PC-3 (cell line): ENCODE measurements around the gene HEXIM1. TPM values are rescaled to one million over a fixed set of nuclear protein-coding genes. Genes with fewer than 3 reads are reported as not detected.

ENCODE experiments used
- ATAC-seq: fragments of 200-7000 bp; cut with Tn5 transposase; 2 replicates; pipeline ENCODE4 v1.9.1; 2020; ENCODE audit warnings: mild to moderate bottlenecking, moderate library complexity
- BruUV-seq: library from RNA; stranded (reverse); fragments of 400-500 nt; replicated peaks from 2 replicates; lab custom pipeline; 2021; lab: Mats Ljungman, UMichigan
- CTCF ChIA-PET: fragments of 300-600 bp; sonication (Branson Sonifier 250); formaldehyde crosslinking; loops from one replicate; lab custom pipeline; 2022; ENCODE audit warnings: antibody characterized with exemption; lab: Charles Lee
- POLR2A ChIA-PET: fragments of 300-600 bp; sonication (Branson Sonifier 250); formaldehyde crosslinking; loops from one replicate; lab custom pipeline; 2022; ENCODE audit warnings: antibody characterized with exemption; ENCODE audit not compliant: unreplicated experiment; lab: Charles Lee
- DNase-seq: peaks from one replicate; pipeline ENCODE4 v3.0.0-alpha.2; 2015
- H2AFZ ChIP-seq: fragments of 300-600 bp; sonication (generic); 2 replicates; pipeline ENCODE4 v1.6.0; 2016; ENCODE audit warnings: antibody characterized with exemption, low read length
- H3F3A ChIP-seq: fragments of 300-600 bp; sonication (generic); one replicate; pipeline ENCODE4 v1.6.0; 2017; ENCODE audit warnings: antibody characterized with exemption, low read length, control low read depth, mild to moderate bottlenecking; ENCODE audit not compliant: unreplicated experiment
- H3K27ac ChIP-seq: fragments of 300-600 bp; sonication (generic); 2 replicates; pipeline ENCODE4 v1.5.1; 2016; ENCODE audit warnings: mild to moderate bottlenecking, low read length
- H3K27me3 ChIP-seq: fragments of 300-600 bp; sonication (generic); 2 replicates; pipeline ENCODE4 v1.6.1; 2016; ENCODE audit warnings: low read length, mixed read lengths
- H3K36me3 ChIP-seq: fragments of 300-600 bp; sonication (generic); 2 replicates; pipeline ENCODE4 v1.6.1; 2016; ENCODE audit warnings: low read depth, mixed run types, low read length, mixed read lengths
- H3K4me1 ChIP-seq: fragments of 300-600 bp; sonication (generic); 2 replicates; pipeline ENCODE4 v1.5.1; 2016; ENCODE audit warnings: low read length; ENCODE audit not compliant: insufficient read depth
- H3K4me2 ChIP-seq: fragments of 300-600 bp; sonication (generic); 2 replicates; pipeline ENCODE4 v1.6.0; 2016; ENCODE audit warnings: low read length
- H3K4me3 ChIP-seq: fragments of 300-600 bp; sonication (generic); 2 replicates; pipeline ENCODE4 v1.5.1; 2016; ENCODE audit warnings: mild to moderate bottlenecking, low read length, mixed read lengths
- H3K79me2 ChIP-seq: fragments of 300-600 bp; sonication (generic); 2 replicates; pipeline ENCODE4 v1.6.1; 2017; ENCODE audit warnings: low read length, mixed read lengths
- H3K9ac ChIP-seq: fragments of 300-600 bp; sonication (generic); 2 replicates; pipeline ENCODE4 v1.6.0; 2016; ENCODE audit warnings: mild to moderate bottlenecking, low read length
- H3K9me2 ChIP-seq: fragments of 300-600 bp; sonication (generic); replicated peaks from 2 replicates; pipeline ENCODE4 v1.6.1; 2016; ENCODE audit warnings: mixed run types, low read length, mixed read lengths
- H3K9me3 ChIP-seq: fragments of 300-600 bp; sonication (generic); 2 replicates; pipeline ENCODE4 v1.6.1; 2016; ENCODE audit warnings: low read length, mixed read lengths
- H4K20me1 ChIP-seq: fragments of 300-600 bp; sonication (generic); 2 replicates; pipeline ENCODE4 v1.6.1; 2016; ENCODE audit warnings: low read length, mixed read lengths
- CTCF ChIP-seq: fragments of 300-600 bp; sonication (generic); conservative IDR thresholded peaks from 2 replicates; pipeline ENCODE4 v1.5.1; 2017; ENCODE audit warnings: antibody characterized with exemption, low read depth, mild to moderate bottlenecking, low read length
- EZH2 ChIP-seq: fragments of 300-600 bp; sonication (generic); IDR thresholded peaks from one replicate; pipeline ENCODE4 v1.6.1; 2017; ENCODE audit warnings: antibody characterized with exemption, mild to moderate bottlenecking, low read length; ENCODE audit not compliant: unreplicated experiment
- EZH2phosphoT487 ChIP-seq: fragments of 300-600 bp; sonication (generic); IDR thresholded peaks from 2 replicates; pipeline ENCODE4 v1.6.1; 2018; ENCODE audit warnings: mild to moderate bottlenecking, antibody characterized with exemption, low read length, borderline replicate concordance
- intact Hi-C: fragments of 100-400 bp; cut with micrococcal nuclease; formaldehyde crosslinking; loops from 2 replicates; pipeline ENCODE4 v1.9.0; 2023
- total RNA-seq: library from RNA; depleted of rRNA; stranded (reverse); fragments of >200 nt; gene quantifications from 2 replicates; pipeline ENCODE4 v1.2.3, GENCODE V29; 2014

Gene HEXIM1
- total RNA-seq, 1 experiment from 2014 or later, result 47.3 TPM

GRCh38 chr17:45128989-45129388, 19.3 kb upstream of the HEXIM1 start:
- no peak for DNase-seq
- Histone ChIP-seq H3F3A (no peaks in the 10 kb centered on the region), H3K9ac (no peak overlapping the region), H3K27ac (no peak overlapping the region), H3K4me3 (no peak overlapping the region), H3K4me1 (peaks cover 59% of the 10 kb centered on the region), H3K4me2 (no peak overlapping the region), H3K27me3 (no peaks in the 10 kb centered on the region), H3K36me3 (no peaks in the 10 kb centered on the region), H4K20me1 (no peaks in the 10 kb centered on the region), H3K9me2 (no peaks in the 10 kb centered on the region), H3K79me2 (peaks cover 63% of the 10 kb centered on the region), H3K9me3 (no peaks in the 10 kb centered on the region), H2AFZ (no peak overlapping the region)
- ATAC-seq, result no peak
- POLR2A ChIA-PET, result no interaction called here
- CTCF ChIA-PET, result interaction anchor here (0.6 kb wide), 1 partner anchor 212 kb away, joined by 9 read pairs; no protein-coding TSS in a partner anchor
- intact Hi-C loops, result no loop called here
- BruUV-seq, result no TSS peak
- TF ChIP-seq EZH2phosphoT487 (no peak), CTCF (no peak), EZH2 (no peak)

DNA sequence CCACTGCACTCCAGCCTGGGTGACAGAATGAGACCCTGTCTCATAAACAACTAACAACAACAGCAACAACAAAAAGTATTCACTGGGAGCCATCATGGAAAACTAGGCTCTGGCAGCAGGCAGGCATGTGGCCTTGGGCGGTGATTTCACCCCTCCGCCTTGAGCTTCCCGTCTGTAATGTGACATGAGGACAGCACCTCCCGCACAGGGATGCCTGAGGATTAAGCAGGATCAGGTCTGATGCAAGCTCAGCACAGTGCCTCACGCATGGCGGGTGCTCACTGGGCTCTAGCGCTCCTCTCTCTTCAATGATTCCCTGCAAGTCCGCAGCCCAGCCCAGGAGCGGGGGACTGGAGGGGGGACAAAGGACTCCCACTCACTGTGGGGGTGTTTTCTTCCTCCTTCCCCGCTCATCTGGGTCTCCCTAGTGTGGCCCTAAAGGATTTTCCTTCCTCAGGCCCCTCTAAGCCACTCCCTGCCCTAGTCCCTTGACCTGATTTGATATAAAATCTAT, 18.8 kb upstream of the HEXIM1 start:
- no TSS peak for BruUV-seq
- Histone ChIP-seq H3K36me3 (no peaks in the 10 kb centered on the region), H3K9me3 (no peaks in the 10 kb centered on the region), H3K4me2 (peak overlapping the region; percentile 94), H2AFZ (no peak overlapping the region), H3K79me2 (peaks cover 63% of the 10 kb centered on the region), H3K4me1 (peaks cover 55% of the 10 kb centered on the region), H3F3A (no peaks in the 10 kb centered on the region), H4K20me1 (no peaks in the 10 kb centered on the region), H3K27me3 (no peaks in the 10 kb centered on the region), H3K9ac (no peak overlapping the region), H3K4me3 (no peak overlapping the region), H3K27ac (peak overlapping the region; percentile 13; the same call in 1 of the 2 replicates), H3K9me2 (no peaks in the 10 kb centered on the region)
- intact Hi-C loops, result no loop called here
- CTCF ChIA-PET, result interaction anchor here (0.5 to 1.1 kb wide), 3 partner anchors 19 to 212 kb away, joined by 3 to 9 read pairs (median 4); no protein-coding TSS in a partner anchor
- TF ChIP-seq CTCF, result no peak
- no peak for TF ChIP-seq EZH2phosphoT487
- TF ChIP-seq EZH2, result no peak
- ATAC-seq (no peak), DNase-seq (no peak)
- POLR2A ChIA-PET, result interaction anchor here (0.8 kb wide), 1 partner anchor 19 kb away, joined by 3 read pairs; the partner anchor contains the start of gene HEXIM1
